Neural cell (in vitro differentiated cells): ENCODE results near the gene PDHA2. TPM values are rescaled to one million over a fixed set of nuclear protein-coding genes. Genes with fewer than 3 reads are reported as not detected.

Source experiments
- H2AFZ ChIP-seq: fragments of 200-600, 300-800 bp; sonication (generic), shearing (Covaris generic); 2 replicates; pipeline ENCODE4 v1.6.0; 2014; ENCODE audit warnings: low read depth, mild to moderate bottlenecking, antibody characterized with exemption, low read length, moderate library complexity
- H3F3A ChIP-seq: fragments of 200-600 bp; shearing (Covaris generic); 2 replicates; pipeline ENCODE4 v1.6.1; 2016; ENCODE audit warnings: mild to moderate bottlenecking, moderate library complexity, mixed read lengths, antibody characterized with exemption, low read length; ENCODE audit not compliant: insufficient read depth, poor library complexity, severe bottlenecking
- H3K27ac ChIP-seq: fragments of 200-600, 300-800 bp; sonication (generic), shearing (Covaris generic); 2 replicates; pipeline ENCODE4 v1.5.1; 2014; ENCODE audit warnings: mild to moderate bottlenecking, low read length, moderate library complexity
- H3K27me3 ChIP-seq: fragments of 300-800, 200-600 bp; sonication (generic), shearing (Covaris generic); 2 replicates; pipeline ENCODE4 v1.6.0; 2014; ENCODE audit warnings: mild to moderate bottlenecking, low read depth, low read length, moderate library complexity; ENCODE audit not compliant: insufficient read depth
- H3K36me3 ChIP-seq: fragments of 300-800, 200-600 bp; sonication (generic), shearing (Covaris generic); 2 replicates; pipeline ENCODE4 v1.5.1; 2014; ENCODE audit warnings: mild to moderate bottlenecking, antibody characterized with exemption, low read length, moderate library complexity; ENCODE audit not compliant: insufficient read depth
- H3K4me2 ChIP-seq: fragments of 300-800, 200-600 bp; sonication (generic), shearing (Covaris generic); 2 replicates; pipeline ENCODE4 v1.6.0; 2014; ENCODE audit warnings: mild to moderate bottlenecking, low read length
- H3K4me3 ChIP-seq: fragments of 300-800, 200-600 bp; sonication (generic), shearing (Covaris generic); 2 replicates; pipeline ENCODE4 v1.5.1; 2014; ENCODE audit warnings: mild to moderate bottlenecking, low read length, moderate library complexity
- H3K79me2 ChIP-seq: fragments of 200-600 bp; shearing (Covaris generic); replicated peaks from 2 replicates; pipeline ENCODE4 v1.6.0; 2014; ENCODE audit warnings: mild to moderate bottlenecking, low read length, moderate library complexity; ENCODE audit not compliant: insufficient read depth
- H3K9ac ChIP-seq: fragments of 300-800, 200-600 bp; sonication (generic), shearing (Covaris generic); 2 replicates; pipeline ENCODE4 v1.6.1; 2016; ENCODE audit warnings: mild to moderate bottlenecking, low read length, mixed read lengths
- H3K9me2 ChIP-seq: fragments of 200-600 bp; shearing (Covaris generic); 2 replicates; pipeline ENCODE4 v1.6.1; 2016; ENCODE audit warnings: mild to moderate bottlenecking, low read length, mixed read lengths; ENCODE audit not compliant: insufficient read depth
- H3K9me3 ChIP-seq: fragments of 200-600, 300-800 bp; sonication (generic), shearing (Covaris generic); 2 replicates; pipeline ENCODE4 v1.6.1; 2016; ENCODE audit warnings: mild to moderate bottlenecking, mixed run types, low read length, moderate library complexity, mixed read lengths
- H4K20me1 ChIP-seq: fragments of 200-600 bp; shearing (Covaris generic); 2 replicates; pipeline ENCODE4 v1.6.1; 2016; ENCODE audit warnings: mild to moderate bottlenecking, mixed run types; ENCODE audit not compliant: insufficient read depth
- EP300 ChIP-seq: fragments of 450-650 bp; conservative IDR thresholded peaks from 2 replicates; pipeline ENCODE4 v1.6.1; 2014; ENCODE audit warnings: antibody characterized with exemption, mild to moderate bottlenecking, moderate library complexity; ENCODE audit not compliant: poor library complexity, severe bottlenecking
- EZH2 ChIP-seq: fragments of 200-600, 300-800 bp; shearing (Covaris generic), sonication (generic); IDR thresholded peaks from 2 replicates; pipeline ENCODE4 v1.6.1; 2014; ENCODE audit warnings: antibody characterized with exemption, low read length, borderline replicate concordance, mild to moderate bottlenecking; ENCODE audit not compliant: insufficient read depth, poor library complexity, severe bottlenecking
- MXI1 ChIP-seq: fragments of 450-650 bp; conservative IDR thresholded peaks from 2 replicates; pipeline ENCODE4 v1.6.1; 2014; ENCODE audit warnings: antibody characterized with exemption, mild to moderate bottlenecking; ENCODE audit not compliant: poor library complexity, severe bottlenecking
- POLR2AphosphoS5 ChIP-seq: IDR thresholded peaks from 2 replicates; pipeline ENCODE4 v1.6.1; 2012
- RAD21 ChIP-seq: fragments of 450-650 bp; conservative IDR thresholded peaks from 2 replicates; pipeline ENCODE4 v1.6.1; 2014; ENCODE audit warnings: antibody characterized with exemption, mild to moderate bottlenecking, moderate library complexity
- SMC3 ChIP-seq: fragments of 450-650 bp; conservative IDR thresholded peaks from 2 replicates; pipeline ENCODE4 v1.6.1; 2014; ENCODE audit warnings: antibody characterized with exemption, mild to moderate bottlenecking, moderate library complexity; ENCODE audit not compliant: poor library complexity
- TAF1 ChIP-seq: IDR thresholded peaks from 2 replicates; pipeline ENCODE4 v1.6.1; 2012; ENCODE audit warnings: low read depth
- polyA plus RNA-seq: library from polyadenylated mRNA; depleted of rRNA; stranded (reverse); fragments of >200 nt; gene quantifications from 2 replicates; pipeline ENCODE4 v1.2.3, GENCODE V29; 2014
- TF ChIP-seq, protein P1 (sequence below): fragments of 450-650 bp; IDR thresholded peaks from 2 replicates; pipeline ENCODE4 v1.5.1; 2014; ENCODE audit warnings: antibody characterized with exemption, mild to moderate bottlenecking, moderate library complexity; ENCODE audit not compliant: poor library complexity, severe bottlenecking
- TF ChIP-seq, protein P2 (sequence below): IDR thresholded peaks from 2 replicates; pipeline ENCODE4 v1.6.1; 2012; ENCODE audit warnings: borderline replicate concordance

The PDHA2 gene
- polyA plus RNA-seq, 1 donor from 2014 or later, result not detected

DNA sequence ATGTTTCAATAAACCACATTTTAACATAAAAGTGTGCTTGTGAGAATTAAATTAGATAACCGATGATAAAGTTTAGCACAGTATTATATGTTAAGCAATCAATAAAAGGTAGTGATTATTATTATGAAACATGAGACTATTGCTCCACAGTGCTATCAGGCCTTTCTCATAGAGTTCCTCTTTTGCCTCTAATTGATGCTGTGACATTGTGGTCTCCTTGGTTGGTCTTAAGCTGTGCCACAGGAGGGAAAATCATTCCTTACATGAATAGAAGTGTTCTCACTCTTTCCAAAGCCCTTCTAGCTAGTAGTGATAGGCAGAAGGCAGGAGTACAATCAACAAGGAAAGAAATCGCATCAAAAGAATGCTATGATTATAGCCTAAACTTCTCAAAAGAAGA is 9.2 kb upstream of the PDHA2 start:
- Histone ChIP-seq H3K27ac (no peak overlapping the region), H3K4me3 (no peak overlapping the region), H3K9me3 (no peaks in the 10 kb centered on the region), H3K9ac (no peak overlapping the region), H3K27me3 (no peaks in the 10 kb centered on the region), H3K36me3 (no peaks in the 10 kb centered on the region), H3F3A (no peaks in the 10 kb centered on the region), H4K20me1 (no peaks in the 10 kb centered on the region), H3K79me2 (no peaks in the 10 kb centered on the region), H3K9me2 (no peaks in the 10 kb centered on the region), H2AFZ (no peak overlapping the region), H3K4me2 (no peak overlapping the region)
- TF ChIP-seq EP300 (no peak), EZH2 (no peak), TAF1 (no peak), RAD21 (no peak), SMC3 (no peak), MXI1 (no peak), POLR2AphosphoS5 (no peak)
- TF ChIP-seq, protein P1, sequence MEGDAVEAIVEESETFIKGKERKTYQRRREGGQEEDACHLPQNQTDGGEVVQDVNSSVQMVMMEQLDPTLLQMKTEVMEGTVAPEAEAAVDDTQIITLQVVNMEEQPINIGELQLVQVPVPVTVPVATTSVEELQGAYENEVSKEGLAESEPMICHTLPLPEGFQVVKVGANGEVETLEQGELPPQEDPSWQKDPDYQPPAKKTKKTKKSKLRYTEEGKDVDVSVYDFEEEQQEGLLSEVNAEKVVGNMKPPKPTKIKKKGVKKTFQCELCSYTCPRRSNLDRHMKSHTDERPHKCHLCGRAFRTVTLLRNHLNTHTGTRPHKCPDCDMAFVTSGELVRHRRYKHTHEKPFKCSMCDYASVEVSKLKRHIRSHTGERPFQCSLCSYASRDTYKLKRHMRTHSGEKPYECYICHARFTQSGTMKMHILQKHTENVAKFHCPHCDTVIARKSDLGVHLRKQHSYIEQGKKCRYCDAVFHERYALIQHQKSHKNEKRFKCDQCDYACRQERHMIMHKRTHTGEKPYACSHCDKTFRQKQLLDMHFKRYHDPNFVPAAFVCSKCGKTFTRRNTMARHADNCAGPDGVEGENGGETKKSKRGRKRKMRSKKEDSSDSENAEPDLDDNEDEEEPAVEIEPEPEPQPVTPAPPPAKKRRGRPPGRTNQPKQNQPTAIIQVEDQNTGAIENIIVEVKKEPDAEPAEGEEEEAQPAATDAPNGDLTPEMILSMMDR, result no peak
- TF ChIP-seq, protein P2, sequence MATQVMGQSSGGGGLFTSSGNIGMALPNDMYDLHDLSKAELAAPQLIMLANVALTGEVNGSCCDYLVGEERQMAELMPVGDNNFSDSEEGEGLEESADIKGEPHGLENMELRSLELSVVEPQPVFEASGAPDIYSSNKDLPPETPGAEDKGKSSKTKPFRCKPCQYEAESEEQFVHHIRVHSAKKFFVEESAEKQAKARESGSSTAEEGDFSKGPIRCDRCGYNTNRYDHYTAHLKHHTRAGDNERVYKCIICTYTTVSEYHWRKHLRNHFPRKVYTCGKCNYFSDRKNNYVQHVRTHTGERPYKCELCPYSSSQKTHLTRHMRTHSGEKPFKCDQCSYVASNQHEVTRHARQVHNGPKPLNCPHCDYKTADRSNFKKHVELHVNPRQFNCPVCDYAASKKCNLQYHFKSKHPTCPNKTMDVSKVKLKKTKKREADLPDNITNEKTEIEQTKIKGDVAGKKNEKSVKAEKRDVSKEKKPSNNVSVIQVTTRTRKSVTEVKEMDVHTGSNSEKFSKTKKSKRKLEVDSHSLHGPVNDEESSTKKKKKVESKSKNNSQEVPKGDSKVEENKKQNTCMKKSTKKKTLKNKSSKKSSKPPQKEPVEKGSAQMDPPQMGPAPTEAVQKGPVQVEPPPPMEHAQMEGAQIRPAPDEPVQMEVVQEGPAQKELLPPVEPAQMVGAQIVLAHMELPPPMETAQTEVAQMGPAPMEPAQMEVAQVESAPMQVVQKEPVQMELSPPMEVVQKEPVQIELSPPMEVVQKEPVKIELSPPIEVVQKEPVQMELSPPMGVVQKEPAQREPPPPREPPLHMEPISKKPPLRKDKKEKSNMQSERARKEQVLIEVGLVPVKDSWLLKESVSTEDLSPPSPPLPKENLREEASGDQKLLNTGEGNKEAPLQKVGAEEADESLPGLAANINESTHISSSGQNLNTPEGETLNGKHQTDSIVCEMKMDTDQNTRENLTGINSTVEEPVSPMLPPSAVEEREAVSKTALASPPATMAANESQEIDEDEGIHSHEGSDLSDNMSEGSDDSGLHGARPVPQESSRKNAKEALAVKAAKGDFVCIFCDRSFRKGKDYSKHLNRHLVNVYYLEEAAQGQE, result no peak

DNA sequence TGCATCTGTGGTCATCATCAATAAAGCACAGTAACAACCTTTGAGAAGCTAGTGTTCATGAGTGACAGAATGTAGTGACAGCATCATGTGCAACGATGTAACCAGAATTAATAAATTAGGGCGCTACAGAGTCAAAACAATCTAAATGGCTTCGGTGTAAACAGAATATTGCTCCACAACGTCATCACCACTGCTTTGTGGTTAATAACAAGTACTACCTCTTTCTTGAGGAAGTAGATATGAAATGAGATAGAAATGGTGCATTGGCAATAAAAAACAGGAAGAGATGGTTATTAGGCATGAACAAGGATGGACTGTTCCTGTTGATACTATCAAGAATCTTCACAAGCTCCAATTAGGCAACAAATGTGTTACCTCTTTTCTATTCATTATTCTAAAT is 8.7 kb upstream of the PDHA2 start:
- Histone ChIP-seq H3K79me2 (no peaks in the 10 kb centered on the region), H3K4me2 (no peak overlapping the region), H3K27me3 (no peaks in the 10 kb centered on the region), H3K36me3 (no peaks in the 10 kb centered on the region), H3K4me3 (no peak overlapping the region), H2AFZ (no peak overlapping the region), H3K27ac (no peak overlapping the region), H3K9ac (no peak overlapping the region), H3F3A (no peaks in the 10 kb centered on the region), H4K20me1 (no peaks in the 10 kb centered on the region), H3K9me2 (no peaks in the 10 kb centered on the region), H3K9me3 (no peaks in the 10 kb centered on the region)
- TF ChIP-seq RAD21 (no peak), EP300 (no peak), SMC3 (no peak), POLR2AphosphoS5 (no peak), TAF1 (no peak), EZH2 (no peak), MXI1 (no peak)
- TF ChIP-seq, protein P1, result no peak
- TF ChIP-seq, protein P2, result no peak
